HK-2 (cell line): Measurements from ENCODE around the gene MYOZ2.

Experiments used
- DNase-seq: peaks from one replicate; pipeline ENCODE4 v3.0.0-alpha.2; 2018; ENCODE audit not compliant: unreplicated experiment

The MYOZ2 gene

GRCh38 chr4:119197772-119198212 is 62.2 kb downstream of the MYOZ2 start:
- DNase-seq: no peak

- no peak for DNase-seq
Measured at GRCh38 chr4:119204916-119205315, 69.3 kb downstream of the MYOZ2 start.

GRCh38 chr4:119205690-119206089 is 70.1 kb downstream of the MYOZ2 start:
- DNase-seq: no peak

- no peak for DNase-seq
Measured at GRCh38 chr4:119206178-119206577, 70.5 kb downstream of the MYOZ2 start.

- no peak for DNase-seq
Measured at GRCh38 chr4:119207051-119207450, 71.4 kb downstream of the MYOZ2 start.

GRCh38 chr4:119209077-119209476 is 73.4 kb downstream of the MYOZ2 start:
- no peak for DNase-seq

GRCh38 chr4:119209586-119209985 is 74.0 kb downstream of the MYOZ2 start:
- no peak for DNase-seq

GRCh38 chr4:119210775-119211174 is 75.1 kb downstream of the MYOZ2 start:
- DNase-seq: no peak

- no peak for DNase-seq
Measured at GRCh38 chr4:119211867-119212233, 76.2 kb downstream of the MYOZ2 start.

GRCh38 chr4:119212234-119212963 is 76.8 kb downstream of the MYOZ2 start, which contains the start of gene USP53:
Gene USP53, plus strand, starts transcription at chr4:119212713. Its CDS starts 27,047 bp downstream, at chr4:119239760.
- peak; percentile 100 for DNase-seq

- DNase-seq: peak; percentile 91
Measured at GRCh38 chr4:119212964-119213606, 77.5 kb downstream of the MYOZ2 start.

GRCh38 chr4:119218093-119218492 is 82.5 kb downstream of the MYOZ2 start:
- DNase-seq: no peak

GRCh38 chr4:119221412-119221811 is 85.8 kb downstream of the MYOZ2 start:
- DNase-seq: no peak

GRCh38 chr4:119227690-119228089 is 92.1 kb downstream of the MYOZ2 start:
- DNase-seq: no peak

- DNase-seq: no peak
Measured at GRCh38 chr4:119228406-119228805, 92.8 kb downstream of the MYOZ2 start.

GRCh38 chr4:119229908-119230687 is 94.5 kb downstream of the MYOZ2 start:
- no peak for DNase-seq

GRCh38 chr4:119231491-119231890 is 95.9 kb downstream of the MYOZ2 start:
- no peak for DNase-seq

- DNase-seq: no peak
Measured at GRCh38 chr4:119232286-119232685, 96.7 kb downstream of the MYOZ2 start.

GRCh38 chr4:119233191-119233590 is 97.6 kb downstream of the MYOZ2 start:
- DNase-seq: no peak

GRCh38 chr4:119233750-119234149 is 98.1 kb downstream of the MYOZ2 start:
- no peak for DNase-seq

- no peak for DNase-seq
Measured at GRCh38 chr4:119237201-119237600, 101.6 kb downstream of the MYOZ2 start.
